RPMI7951 (cell line): Measurements from ENCODE around the gene KLRC4. TPM values are rescaled to one million over a fixed set of nuclear protein-coding genes. Genes with fewer than 3 reads are reported as not detected.
"Not testable (repeated sequence)": the region's sequence is repeated elsewhere in the genome, so short reads cannot be mapped to it uniquely, and the experiment has no call there.

Experiments used
- DNase-seq: peaks from one replicate; pipeline ENCODE4 v3.0.0-alpha.2; 2012; ENCODE audit warnings: low read depth
- total RNA-seq: library from RNA; depleted of rRNA; stranded (reverse); fragments of >200 nt; shearing (Covaris generic); gene quantifications from 2 replicates; pipeline ENCODE4 v1.2.3, GENCODE V29; 2014; rRNA removed

KLRC4 gene
- total RNA-seq, 1 experiment from 2014 or later = not detected

DNA sequence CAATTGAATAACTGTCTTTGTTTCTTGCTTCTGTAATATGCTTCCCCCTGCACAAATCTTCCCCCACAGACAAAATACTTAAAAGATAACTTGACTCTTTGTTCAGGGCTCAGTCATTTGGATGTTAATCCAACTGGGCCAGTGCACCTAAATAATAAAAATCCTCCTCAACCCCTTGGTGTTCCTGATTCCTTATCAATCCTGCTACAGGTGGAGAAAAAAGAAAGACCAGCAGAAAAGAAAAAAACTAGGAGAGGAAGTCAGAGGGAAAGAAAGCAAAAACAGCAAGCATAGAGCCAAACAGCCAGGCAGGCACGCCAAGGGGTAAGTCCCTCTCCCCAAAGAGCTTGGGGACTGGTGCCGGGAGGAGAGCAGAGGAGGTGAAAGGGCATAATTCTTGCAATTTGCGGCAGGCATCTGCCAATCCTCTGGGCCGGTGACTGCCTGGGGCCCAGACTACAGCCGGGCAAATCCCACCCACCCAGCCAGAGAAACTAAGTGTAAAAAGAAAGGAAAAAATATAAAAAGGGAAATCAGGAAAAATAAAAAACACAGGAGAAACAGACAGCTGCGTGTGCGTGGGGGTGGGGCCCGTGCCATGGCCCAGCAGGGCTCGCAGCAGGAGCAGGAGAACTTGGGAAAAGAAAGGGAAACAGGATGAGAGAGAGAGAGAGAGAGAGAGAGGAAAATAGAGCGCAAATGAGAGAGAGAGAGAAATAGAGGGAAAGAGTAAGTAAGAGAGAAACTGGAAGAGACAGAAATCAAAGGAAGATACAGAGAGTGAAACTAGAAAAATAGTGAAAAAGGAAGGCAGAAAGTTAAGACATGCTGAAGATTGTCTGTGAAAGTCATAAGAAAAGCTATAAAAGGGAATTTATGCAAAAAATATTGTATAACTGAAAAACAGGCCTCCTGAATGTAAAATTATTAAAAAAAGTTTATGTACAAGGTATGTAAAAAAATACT lies 41.1 kb downstream of the KLRC4 start:
- DNase-seq = no peak

GRCh38 chr12:10367714-10368113 lies 41.8 kb downstream of the KLRC4 start:
- not testable (repeated sequence) for DNase-seq

GRCh38 chr12:10366875-10367274 lies 42.7 kb downstream of the KLRC4 start:
- peak; percentile 74 for DNase-seq

DNA sequence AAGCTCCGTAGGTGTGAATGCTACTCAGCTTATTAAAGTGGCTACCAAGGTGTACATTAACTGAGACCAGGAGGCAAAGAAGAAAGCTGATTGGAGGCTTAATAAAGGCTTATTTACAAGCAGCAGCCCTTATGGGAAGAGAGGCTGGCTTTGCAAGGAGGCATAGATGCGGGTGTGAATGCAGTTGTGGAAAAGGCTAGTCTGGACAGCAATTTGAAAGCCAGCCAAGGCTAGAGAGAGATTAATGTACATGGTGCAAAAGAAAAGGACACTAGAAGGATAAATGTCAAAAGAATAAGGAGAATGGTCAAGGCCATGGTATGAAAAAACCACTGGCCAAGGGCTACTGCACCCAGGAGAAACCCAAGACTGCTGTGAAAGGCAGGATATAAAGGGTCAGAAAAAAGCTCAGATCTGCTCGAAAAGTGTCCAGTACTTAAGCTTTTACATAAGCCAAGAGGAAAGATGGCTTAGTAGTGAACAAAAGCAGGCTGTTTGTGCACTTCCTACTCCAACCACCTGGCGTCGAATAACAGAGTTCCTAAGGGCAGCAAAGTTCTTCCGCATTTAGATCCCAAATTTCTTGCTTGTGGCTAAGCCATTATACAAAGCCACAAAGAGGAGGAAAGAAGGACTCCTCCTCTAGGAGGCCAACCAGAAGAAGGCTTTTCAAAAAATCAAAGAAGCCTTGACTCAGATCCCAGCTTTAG lies 43.7 kb downstream of the KLRC4 start:
- DNase-seq = peak; percentile 69

DNA sequence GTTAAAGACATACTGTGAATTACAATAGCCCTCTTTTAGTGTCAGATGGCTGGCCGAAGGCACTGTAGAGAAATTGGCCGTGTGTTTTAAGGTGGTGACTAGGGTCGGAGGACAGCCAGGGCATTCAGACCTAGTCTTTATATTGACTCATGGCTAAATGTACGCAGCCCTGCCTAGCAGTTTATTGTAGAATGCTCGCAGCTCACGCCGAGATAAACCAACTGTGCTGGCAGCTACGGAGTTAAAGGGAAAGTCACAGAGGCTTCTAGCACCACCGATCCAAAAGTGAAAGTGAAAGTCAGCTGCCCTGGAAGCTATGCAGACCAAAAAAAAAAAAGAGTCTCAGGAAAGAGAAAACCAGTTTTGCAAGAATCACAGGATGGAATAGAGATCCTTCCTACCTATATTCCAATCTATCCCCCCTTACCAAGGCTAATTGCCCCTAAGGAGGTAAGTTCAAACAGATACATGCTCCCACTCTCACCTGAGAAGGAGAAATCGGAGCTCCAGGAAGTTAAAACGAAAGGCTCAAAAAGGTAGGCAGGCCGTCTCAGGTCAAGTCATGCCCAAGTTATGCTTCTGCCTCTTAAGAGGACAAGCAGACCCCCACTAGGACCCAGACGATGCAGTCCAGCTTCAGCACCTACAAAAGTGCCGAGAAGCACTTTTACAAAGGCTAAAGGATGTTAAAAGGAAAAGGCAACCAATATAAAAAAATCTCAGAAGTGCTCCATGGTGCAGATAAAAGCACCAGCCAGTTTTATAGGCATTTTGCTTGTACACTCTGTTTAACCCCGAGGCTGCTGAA lies 44.5 kb downstream of the KLRC4 start:
- peak; percentile 87 for DNase-seq

- peak; percentile 57 for DNase-seq
These were observed 45.4 kb downstream of the KLRC4 start for GRCh38 chr12:10363914-10364814.

GRCh38 chr12:10363658-10363913 lies 46.0 kb downstream of the KLRC4 start:
- no peak for DNase-seq

DNA sequence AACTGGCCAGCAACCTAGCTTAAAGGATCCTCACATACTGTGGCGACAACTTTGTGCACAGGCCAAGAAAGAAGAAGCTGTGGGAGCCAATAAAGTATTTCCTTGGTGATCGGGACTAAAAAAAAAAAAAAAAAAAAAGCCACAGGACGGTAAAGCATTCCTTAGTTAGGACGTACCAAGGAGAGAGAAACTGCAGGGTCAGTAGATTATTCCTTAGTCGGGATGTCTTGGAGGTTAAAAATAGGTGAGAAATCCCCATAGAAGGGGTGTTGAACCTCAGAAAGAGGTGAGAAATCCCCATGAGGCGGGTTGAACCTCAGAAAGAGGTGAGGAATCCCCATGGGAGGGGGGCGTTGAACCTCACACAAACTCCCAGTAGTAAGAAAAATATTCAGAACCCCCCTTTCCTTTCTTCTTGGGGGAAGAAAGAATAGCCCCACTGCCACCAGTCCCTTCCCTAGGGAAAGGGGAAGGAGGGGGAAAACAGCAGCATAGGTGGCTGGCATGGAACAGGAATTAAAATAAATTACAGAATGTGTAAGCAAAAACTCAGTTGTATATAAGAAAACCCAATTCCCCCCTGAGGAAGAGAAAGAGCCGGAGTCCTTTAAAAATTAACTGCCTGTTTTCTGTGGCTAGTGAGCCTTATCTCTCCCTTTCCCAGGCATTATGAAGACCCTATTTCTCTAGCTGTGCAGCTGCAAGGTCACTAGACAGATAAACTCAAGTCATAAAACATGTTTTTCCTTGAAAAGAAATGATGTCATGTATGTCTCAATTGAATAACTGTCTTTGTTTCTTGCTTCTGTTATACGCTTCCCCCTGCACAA lies 46.5 kb downstream of the KLRC4 start:
- DNase-seq = no peak

GRCh38 chr12:10362325-10362724 lies 47.2 kb downstream of the KLRC4 start:
- DNase-seq = no peak

DNA sequence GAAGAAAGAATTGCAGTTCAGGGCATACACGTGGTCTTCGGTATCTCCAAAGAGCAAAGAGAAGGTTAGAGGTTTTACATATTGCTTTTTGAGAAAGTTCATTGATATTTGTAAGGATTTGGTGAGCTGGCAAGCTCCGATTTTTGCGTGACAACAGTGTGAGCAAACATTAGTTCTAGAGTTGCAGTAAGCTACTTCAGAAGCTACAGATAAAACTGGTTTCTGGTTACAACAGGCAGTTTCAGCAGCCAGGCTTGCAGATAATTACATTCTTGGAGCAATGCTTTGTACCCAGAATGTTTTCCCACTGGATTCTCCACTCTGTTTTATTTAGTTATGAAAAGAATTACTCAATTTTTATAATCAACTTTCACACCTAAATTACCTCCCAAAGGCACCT lies 47.9 kb downstream of the KLRC4 start:
- no peak for DNase-seq

- no peak for DNase-seq
These were observed 48.5 kb downstream of the KLRC4 start for GRCh38 chr12:10361084-10361483.

GRCh38 chr12:10358969-10359368 lies 50.6 kb downstream of the KLRC4 start:
- DNase-seq = no peak

DNA sequence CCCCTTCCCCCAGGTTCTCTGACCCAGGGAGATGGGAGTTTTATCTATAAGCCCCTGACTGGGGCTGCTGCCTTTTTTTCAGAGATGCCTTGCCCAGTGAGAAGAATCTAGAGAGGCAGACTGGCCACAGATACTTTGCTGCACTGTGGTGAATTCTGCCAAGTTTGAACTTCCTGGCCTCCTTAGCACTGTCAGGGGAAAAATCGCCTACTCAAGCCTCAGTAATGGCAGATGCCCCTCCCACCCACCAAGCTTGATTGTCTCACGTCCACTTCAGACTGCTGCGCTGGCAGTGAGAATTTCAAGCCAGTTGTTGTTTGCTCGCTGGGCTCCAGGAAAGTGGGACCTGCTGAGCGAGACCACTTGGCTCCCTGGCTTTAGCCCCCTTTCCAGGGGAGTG lies 51.4 kb downstream of the KLRC4 start:
- DNase-seq = no peak

Other genes with a start within 250 kb of the KLRC4 start
- gene OLR1, start 237.6 kb downstream of the KLRC4 start, total RNA-seq = not detected in 2 replicates
- not detected in 2 replicates for gene TMEM52B, start 230.7 kb downstream of the KLRC4 start, total RNA-seq
- 14.3 and 20.7 TPM in 2 replicates for gene GABARAPL1, start 196.9 kb downstream of the KLRC4 start, total RNA-seq
- gene KLRD1, start 101.9 kb downstream of the KLRC4 start, total RNA-seq = under 0.01 TPM in 1 of 2 replicates, not detected in the other
- gene KLRK1, start 19.7 kb downstream of the KLRC4 start, total RNA-seq = not detected in 2 replicates
- gene KLRC3, start 10.8 kb upstream of the KLRC4 start, total RNA-seq = 3.8 and 4.6 TPM in 2 replicates
- 10.5 and 17.4 TPM in 2 replicates for gene KLRC2, start 26.3 kb upstream of the KLRC4 start, total RNA-seq
- not detected in 2 replicates for gene KLRC1, start 43.6 kb upstream of the KLRC4 start, total RNA-seq
- gene EIF2S3B, start 96.1 kb upstream of the KLRC4 start, total RNA-seq = 0.29 and 0.36 TPM in 2 replicates
- 53.4 and 69.1 TPM in 2 replicates for gene MAGOHB, start 203.9 kb upstream of the KLRC4 start, total RNA-seq